Endothelial cell of hepatic sinusoid (primary cell): ENCODE data around the gene NDUFA3.

ENCODE experiments used
- in situ Hi-C: cut with HindIII; loops from 2 replicates; pipeline ENCODE4 v1.10.0; 2017; ENCODE audit warnings: low sequenced_read_pairs

Gene NDUFA3

GRCh38 chr19:54107876-54108490, 5.3 kb downstream of the NDUFA3 start:
- in situ Hi-C loops, result no loop called here

DNA sequence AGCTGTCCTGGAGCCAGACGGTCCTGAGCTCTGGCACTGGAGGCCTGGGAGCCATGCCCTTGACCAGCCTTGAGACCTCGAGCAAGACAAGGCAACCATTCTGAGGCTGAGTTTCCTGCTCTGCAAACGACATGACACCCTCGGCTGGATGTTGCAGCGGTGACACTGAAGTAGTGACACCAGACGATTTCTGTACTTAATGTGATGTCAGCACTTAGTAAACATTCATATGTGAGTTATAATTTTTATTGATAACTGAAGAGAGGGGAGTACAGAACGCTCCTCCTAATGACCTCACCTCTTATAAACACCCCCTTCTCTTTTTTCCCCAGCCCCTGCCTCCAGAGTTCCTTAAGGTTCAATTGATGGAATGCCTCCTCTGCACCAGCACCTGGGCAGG, 5.8 kb downstream of the NDUFA3 start:
- in situ Hi-C loops, result no loop called here

DNA sequence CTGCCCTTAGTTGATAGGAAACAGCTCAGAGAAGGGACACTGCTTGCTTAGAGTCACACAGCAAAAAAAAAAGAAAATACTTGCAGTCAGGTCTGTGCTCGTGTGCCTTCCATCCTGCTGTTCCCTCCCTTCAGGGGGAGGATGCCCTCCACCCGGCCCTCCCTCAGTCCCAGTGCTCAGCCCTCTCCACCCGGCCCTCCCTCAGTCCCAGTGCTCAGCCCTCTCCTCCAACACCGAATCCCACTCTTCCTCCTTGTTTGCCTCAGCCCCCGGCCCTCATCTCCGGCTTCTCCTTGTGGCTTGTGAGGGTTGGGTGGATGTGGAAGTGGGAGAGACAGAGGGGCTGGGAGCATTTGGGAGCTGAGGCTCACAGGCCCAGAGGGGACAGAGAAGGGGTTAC, 7.0 kb downstream of the NDUFA3 start:
- in situ Hi-C loops, result no loop called here

DNA sequence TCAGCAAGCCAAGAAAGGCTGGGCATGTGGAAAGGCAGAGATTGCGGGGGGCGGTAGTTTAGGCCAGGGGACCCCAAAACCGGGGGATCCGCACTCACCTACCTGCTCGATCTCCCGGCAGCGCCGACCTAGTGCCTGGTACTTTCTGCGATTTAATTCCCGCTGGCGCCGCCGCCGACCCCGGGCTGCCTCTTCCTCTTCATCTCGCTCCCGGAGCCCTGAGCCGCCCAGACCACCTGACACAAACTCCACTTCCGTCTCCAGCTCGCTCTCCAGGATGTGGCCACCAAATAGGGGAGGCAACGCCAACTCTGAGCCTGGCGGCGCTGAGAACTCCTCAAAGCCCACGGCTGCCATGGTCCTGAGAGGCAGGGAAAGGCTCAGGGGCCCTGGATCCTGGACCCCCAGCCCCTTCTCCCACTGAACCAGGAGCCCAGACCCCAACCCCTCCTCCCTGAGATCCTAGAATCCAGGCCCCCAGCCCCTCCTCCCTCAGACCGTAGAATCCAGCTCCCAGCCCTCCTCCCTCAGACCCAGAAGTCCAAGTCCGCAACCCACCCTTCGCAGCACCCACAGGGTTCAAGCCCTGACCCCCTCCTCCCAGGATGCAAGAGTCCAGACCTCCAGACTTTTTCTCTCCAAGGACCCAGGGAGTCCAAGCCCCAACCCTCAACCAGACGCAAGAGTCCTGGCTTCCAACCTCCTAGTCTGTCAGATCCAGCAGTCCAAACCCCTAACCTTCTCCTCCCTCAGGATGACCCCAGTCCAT, 11.9 kb downstream of the NDUFA3 start:
- in situ Hi-C loops, result no loop called here

GRCh38 chr19:54115109-54116063, 12.7 kb downstream of the NDUFA3 start, which contains the start of the genes PRPF31 and TFPT:
TSS of gene PRPF31 (plus strand) at chr19:54115754. CDS start at chr19:54118279, 2,525 bp downstream.
TSS of gene TFPT (minus strand) at chr19:54115657. CDS start at chr19:54115269, 388 bp downstream.
- in situ Hi-C loops, result no loop called here

DNA sequence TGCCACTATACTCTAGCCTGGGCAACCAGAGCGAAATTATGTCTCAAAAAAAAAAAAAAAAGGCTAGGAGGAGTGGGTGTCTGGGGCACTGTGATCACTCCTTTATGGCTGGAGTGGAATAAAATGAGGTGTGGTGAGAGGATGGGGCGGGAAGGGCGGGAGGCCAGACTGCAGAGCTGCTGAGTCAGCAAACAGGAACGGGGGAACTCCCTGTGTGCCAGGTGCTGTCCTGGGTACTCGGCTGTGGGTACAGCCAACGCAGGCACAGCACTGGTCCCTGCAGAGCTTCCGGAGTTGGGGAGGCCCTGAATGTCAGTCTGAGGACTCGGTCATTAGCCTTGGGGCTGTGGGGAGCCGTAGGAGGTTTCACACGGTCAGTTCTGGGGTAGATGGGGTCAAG, 18.6 kb downstream of the NDUFA3 start:
- in situ Hi-C loops, result no loop called here

DNA sequence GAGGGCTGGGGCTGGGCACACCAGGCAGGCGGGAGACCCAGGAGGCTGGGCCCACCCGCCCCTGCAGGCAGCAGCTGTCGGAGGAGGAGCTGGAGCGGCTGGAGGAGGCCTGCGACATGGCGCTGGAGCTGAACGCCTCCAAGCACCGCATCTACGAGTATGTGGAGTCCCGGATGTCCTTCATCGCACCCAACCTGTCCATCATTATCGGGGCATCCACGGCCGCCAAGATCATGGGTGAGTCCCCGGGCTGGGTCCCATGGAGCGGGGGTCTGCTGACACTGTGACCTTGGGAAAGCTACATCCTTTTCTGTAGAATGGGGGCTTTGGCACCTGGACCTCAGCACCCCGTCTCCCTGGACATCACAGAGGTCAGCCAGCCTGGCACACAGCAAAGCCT, 21.0 kb downstream of the NDUFA3 start:
- in situ Hi-C loops, result no loop called here

- in situ Hi-C loops, result no loop called here
Observed at GRCh38 chr19:54124393-54124792, 21.7 kb downstream of the NDUFA3 start.

DNA sequence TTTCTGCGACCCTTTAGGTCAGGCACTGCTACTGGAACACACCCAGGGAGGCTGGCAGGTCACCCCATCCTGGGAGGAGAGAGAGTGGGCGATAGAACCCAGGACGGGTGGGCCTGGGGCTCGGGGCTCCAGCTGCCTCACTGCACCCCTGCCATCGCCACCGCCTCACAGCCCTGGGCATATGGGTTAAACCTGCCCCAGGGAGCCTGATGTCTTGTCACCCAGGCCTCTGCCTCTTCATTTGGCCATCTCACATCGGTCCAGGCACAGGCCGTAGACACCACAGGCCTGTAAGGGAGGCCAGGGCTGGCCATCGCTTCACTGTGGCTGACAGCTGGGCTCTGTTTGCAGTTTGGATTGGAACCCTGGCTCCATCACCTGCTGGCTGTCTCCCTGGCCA, 23.1 kb downstream of the NDUFA3 start:
- in situ Hi-C loops, result no loop called here

DNA sequence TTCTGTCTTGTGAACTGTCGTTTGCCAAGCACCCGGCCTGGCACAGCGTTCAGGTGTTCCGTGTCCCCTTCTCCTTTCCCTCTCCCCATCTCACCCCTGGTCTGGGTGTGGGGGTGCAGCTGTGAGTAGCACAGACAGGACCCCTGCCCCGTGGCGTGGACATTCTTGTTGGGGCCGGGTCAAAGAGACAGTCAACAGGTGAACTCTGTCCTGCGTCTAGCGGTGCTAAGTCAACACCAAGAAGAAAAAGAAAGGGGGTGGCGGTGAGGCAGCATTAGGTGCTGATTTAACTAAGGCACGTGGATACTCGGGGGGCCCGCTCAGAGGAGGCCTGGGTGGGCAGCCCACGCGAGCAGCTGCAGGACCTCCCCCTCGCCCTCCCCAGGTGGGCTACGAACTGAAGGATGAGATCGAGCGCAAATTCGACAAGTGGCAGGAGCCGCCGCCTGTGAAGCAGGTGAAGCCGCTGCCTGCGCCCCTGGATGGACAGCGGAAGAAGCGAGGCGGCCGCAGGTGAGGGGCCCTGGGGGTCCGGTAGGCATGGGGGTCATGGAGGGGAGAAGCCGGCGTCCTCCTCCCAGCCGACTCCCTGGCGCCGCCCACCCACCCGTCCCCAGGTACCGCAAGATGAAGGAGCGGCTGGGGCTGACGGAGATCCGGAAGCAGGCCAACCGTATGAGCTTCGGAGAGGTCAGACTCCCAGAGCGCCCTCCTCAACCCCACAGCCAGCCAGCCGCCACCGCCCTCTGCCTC, 25.2 kb downstream of the NDUFA3 start:
- in situ Hi-C loops, result no loop called here

DNA sequence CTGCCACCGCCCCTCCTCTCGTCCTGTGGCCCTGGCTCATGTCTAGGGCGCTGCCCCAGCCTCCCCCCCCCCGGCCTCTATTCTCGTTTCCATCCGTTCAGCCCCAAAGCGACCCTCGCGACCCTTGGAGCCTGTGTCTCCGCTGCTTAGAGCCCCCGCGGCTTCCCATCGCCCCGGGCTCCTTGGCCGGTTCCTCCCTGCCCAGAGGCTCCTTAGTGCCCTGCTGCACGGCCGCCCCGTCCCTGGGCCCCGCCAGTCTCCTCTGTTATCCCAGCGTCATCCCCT, 25.7 kb downstream of the NDUFA3 start:
- in situ Hi-C loops, result no loop called here

DNA sequence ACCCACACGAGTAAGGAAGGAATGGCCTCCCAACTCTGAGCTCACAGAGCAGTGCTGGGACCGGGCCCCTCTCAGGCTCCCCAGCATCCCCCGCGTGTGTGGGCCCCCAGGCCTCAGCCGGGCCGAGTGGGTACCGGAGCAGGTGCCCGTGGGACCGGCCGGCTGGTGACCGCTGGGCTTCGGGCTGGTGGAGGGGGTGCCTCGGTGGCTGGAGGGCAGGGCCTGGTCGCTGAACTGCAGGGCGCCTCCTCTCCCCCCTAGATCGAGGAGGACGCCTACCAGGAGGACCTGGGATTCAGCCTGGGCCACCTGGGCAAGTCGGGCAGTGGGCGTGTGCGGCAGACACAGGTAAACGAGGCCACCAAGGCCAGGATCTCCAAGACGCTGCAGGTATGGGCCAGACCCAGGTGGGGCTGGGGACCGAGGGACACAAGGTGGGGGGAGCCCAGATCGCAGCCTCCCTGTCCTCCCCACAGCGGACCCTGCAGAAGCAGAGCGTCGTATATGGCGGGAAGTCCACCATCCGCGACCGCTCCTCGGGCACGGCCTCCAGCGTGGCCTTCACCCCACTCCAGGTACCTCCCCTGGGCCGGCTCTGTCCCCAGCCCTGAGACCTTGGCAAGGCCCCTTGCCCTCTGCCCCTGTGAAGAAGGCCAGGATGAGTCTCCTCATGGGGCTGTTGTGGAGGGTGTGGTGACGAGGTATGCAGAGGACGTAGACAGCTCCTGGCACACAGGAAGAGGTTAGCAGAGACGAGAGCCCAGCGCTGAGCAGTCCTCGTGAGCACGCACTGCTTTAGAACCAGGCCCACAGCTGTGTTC, 26.4 kb downstream of the NDUFA3 start:
- in situ Hi-C loops, result no loop called here

DNA sequence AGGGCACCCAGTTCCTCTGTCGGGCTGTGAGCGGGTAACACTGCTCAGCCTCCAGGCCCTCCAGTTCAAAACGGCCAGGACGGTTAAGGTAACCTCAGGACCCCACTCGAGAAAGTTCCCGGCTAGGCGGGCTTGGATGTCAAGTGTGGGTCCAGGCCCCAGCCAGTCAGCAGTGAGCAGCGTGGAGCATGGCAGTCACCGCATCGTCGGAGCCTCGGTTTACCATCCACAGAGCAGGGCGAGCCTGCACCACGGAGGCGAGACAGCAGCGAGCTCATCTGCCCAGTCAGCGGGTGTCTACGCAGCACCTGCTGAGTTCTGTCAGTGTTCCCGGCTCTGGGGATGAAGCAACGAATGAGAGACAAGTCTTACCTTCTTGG, 27.0 kb downstream of the NDUFA3 start:
- in situ Hi-C loops, result no loop called here

DNA sequence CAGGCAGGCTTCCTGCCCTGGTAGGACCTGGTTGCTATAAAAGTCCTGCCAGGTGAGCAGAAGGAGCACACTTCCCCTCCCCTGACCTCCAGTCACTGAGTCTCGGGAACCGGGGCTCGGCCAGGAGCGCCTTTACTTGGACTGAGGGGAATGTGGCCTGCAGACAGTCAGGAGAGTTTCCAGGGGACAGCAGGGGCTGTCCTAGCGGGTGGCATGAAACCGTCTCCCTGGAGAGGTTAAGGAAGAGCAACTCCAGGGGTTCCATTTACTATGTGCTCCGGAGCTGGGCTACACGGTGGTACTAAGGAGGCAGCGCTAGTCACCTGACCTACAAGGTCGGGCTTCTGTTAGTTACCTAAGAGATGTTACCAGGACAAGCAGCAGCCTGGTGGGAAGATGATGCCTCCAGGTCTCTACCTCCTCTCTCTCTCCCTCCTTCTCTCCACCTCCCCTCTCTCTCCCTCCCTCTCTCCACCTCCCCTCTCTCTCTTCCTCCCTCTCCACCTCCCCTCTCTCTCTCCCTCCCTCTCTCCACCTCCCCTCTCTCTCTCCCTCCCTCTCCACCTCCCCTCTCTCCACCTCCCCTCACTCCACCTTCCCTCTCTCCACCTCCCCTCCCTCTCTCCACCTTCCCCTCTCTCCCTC, 30.8 kb downstream of the NDUFA3 start:
- in situ Hi-C loops, result no loop called here

- in situ Hi-C loops, result no loop called here
Observed at GRCh38 chr19:54133957-54134590, 31.4 kb downstream of the NDUFA3 start.

- in situ Hi-C loops, result no loop called here
Observed at GRCh38 chr19:54136086-54136863, 33.6 kb downstream of the NDUFA3 start.

- in situ Hi-C loops, result no loop called here
Observed at GRCh38 chr19:54136864-54137698, 34.4 kb downstream of the NDUFA3 start.
